ENCODE data around the gene PHACTR3. TPM values are rescaled to one million over a fixed set of nuclear protein-coding genes. Genes with fewer than 3 reads are reported as not detected.
A peak's percentile ranks its signal among the peaks of the same experiment; 100 is the strongest.

The PHACTR3 gene
- total RNA-seq, 3 donors from 2014 or later: 0.11 TPM; not detected in 2

- no peak overlapping the region for H3K4me3 Mint-ChIP-seq
- H3K36me3 Mint-ChIP-seq (ENCODE audit: insufficient read depth): no peaks in the 10 kb centered on the region
- H3K4me1 Mint-ChIP-seq (ENCODE audit: low read depth): no peaks in the 10 kb centered on the region
- H3K9me3 Mint-ChIP-seq: no peaks in the 10 kb centered on the region
- ATAC-seq (no peak), DNase-seq (no peak)
- peaks cover 10% of the 10 kb centered on the region for H3K27me3 Mint-ChIP-seq (ENCODE audit: low read depth)
Observed at GRCh38 chr20:59824711-59825562, 220.6 kb downstream of the PHACTR3 start.

GRCh38 chr20:59825563-59825920, 221.2 kb downstream of the PHACTR3 start:
- Mint-ChIP-seq H3K27me3 (ENCODE audit: low read depth) (peaks cover 8% of the 10 kb centered on the region), H3K36me3 (ENCODE audit: insufficient read depth) (no peaks in the 10 kb centered on the region), H3K4me3 (no peak overlapping the region), H3K9me3 (no peaks in the 10 kb centered on the region), H3K4me1 (ENCODE audit: low read depth) (no peaks in the 10 kb centered on the region)
- DNase-seq: no peak
- ATAC-seq: no peak

- no peaks in the 10 kb centered on the region for H3K9me3 Mint-ChIP-seq
- ATAC-seq (peak; percentile 25 to 28), DNase-seq (no peak)
- H3K4me3 Mint-ChIP-seq: no peak overlapping the region
- no peaks in the 10 kb centered on the region for H3K4me1 Mint-ChIP-seq (ENCODE audit: low read depth)
- peaks cover 8% of the 10 kb centered on the region for H3K27me3 Mint-ChIP-seq (ENCODE audit: low read depth)
- no peaks in the 10 kb centered on the region for H3K36me3 Mint-ChIP-seq (ENCODE audit: insufficient read depth)
Observed at GRCh38 chr20:59825944-59826759, 221.8 kb downstream of the PHACTR3 start.

- H3K4me1 Mint-ChIP-seq (ENCODE audit: low read depth): no peaks in the 10 kb centered on the region
- H3K9me3 Mint-ChIP-seq: no peaks in the 10 kb centered on the region
- peaks cover 8% of the 10 kb centered on the region for H3K27me3 Mint-ChIP-seq (ENCODE audit: low read depth)
- no peaks in the 10 kb centered on the region for H3K36me3 Mint-ChIP-seq (ENCODE audit: insufficient read depth)
- DNase-seq: no peak
- H3K4me3 Mint-ChIP-seq: no peak overlapping the region
- no peak for ATAC-seq
Observed at GRCh38 chr20:59827138-59828056, 223.1 kb downstream of the PHACTR3 start.

GRCh38 chr20:59828125-59829053, 224.0 kb downstream of the PHACTR3 start:
- Mint-ChIP-seq H3K9me3 (no peaks in the 10 kb centered on the region), H3K4me1 (ENCODE audit: low read depth) (no peaks in the 10 kb centered on the region), H3K27me3 (ENCODE audit: low read depth) (peaks cover 9% of the 10 kb centered on the region), H3K36me3 (ENCODE audit: insufficient read depth) (no peaks in the 10 kb centered on the region), H3K4me3 (no peak overlapping the region)
- DNase-seq (no peak), ATAC-seq (no peak)

GRCh38 chr20:59829054-59829785, 224.9 kb downstream of the PHACTR3 start:
- Mint-ChIP-seq H3K9me3 (no peaks in the 10 kb centered on the region), H3K4me1 (ENCODE audit: low read depth) (no peaks in the 10 kb centered on the region), H3K4me3 (no peak overlapping the region), H3K27me3 (ENCODE audit: low read depth) (peaks cover 12% of the 10 kb centered on the region), H3K36me3 (ENCODE audit: insufficient read depth) (no peaks in the 10 kb centered on the region)
- ATAC-seq: no peak
- DNase-seq: no peak

- ATAC-seq: no peak
- Mint-ChIP-seq H3K9me3 (no peaks in the 10 kb centered on the region), H3K4me3 (no peak overlapping the region), H3K36me3 (ENCODE audit: insufficient read depth) (no peaks in the 10 kb centered on the region), H3K27me3 (ENCODE audit: low read depth) (peaks cover 20% of the 10 kb centered on the region), H3K4me1 (ENCODE audit: low read depth) (no peaks in the 10 kb centered on the region)
- DNase-seq: no peak
Observed at GRCh38 chr20:59829786-59830664, 225.7 kb downstream of the PHACTR3 start.

GRCh38 chr20:59830665-59831023, 226.3 kb downstream of the PHACTR3 start:
- no peak for ATAC-seq
- peaks cover 22% of the 10 kb centered on the region for H3K27me3 Mint-ChIP-seq (ENCODE audit: low read depth)
- H3K9me3 Mint-ChIP-seq: no peaks in the 10 kb centered on the region
- no peak overlapping the region for H3K4me3 Mint-ChIP-seq
- DNase-seq: no peak
- H3K4me1 Mint-ChIP-seq (ENCODE audit: low read depth): no peaks in the 10 kb centered on the region
- H3K36me3 Mint-ChIP-seq (ENCODE audit: insufficient read depth): no peaks in the 10 kb centered on the region

GRCh38 chr20:59831024-59831915, 226.9 kb downstream of the PHACTR3 start:
- Mint-ChIP-seq H3K36me3 (ENCODE audit: insufficient read depth) (no peaks in the 10 kb centered on the region), H3K27me3 (ENCODE audit: low read depth) (peaks cover 29% of the 10 kb centered on the region), H3K4me3 (no peak overlapping the region), H3K9me3 (no peaks in the 10 kb centered on the region), H3K4me1 (ENCODE audit: low read depth) (no peaks in the 10 kb centered on the region)
- no peak for ATAC-seq
- DNase-seq: no peak

GRCh38 chr20:59831916-59832270, 227.6 kb downstream of the PHACTR3 start:
- Mint-ChIP-seq H3K4me3 (no peak overlapping the region), H3K9me3 (no peaks in the 10 kb centered on the region), H3K27me3 (ENCODE audit: low read depth) (peaks cover 30% of the 10 kb centered on the region), H3K36me3 (ENCODE audit: insufficient read depth) (no peaks in the 10 kb centered on the region), H3K4me1 (ENCODE audit: low read depth) (no peaks in the 10 kb centered on the region)
- ATAC-seq (no peak), DNase-seq (no peak)

- ATAC-seq (no peak), DNase-seq (no peak)
- H3K4me3 Mint-ChIP-seq: no peak overlapping the region
- H3K27me3 Mint-ChIP-seq (ENCODE audit: low read depth): peaks cover 30% of the 10 kb centered on the region
- no peaks in the 10 kb centered on the region for H3K4me1 Mint-ChIP-seq (ENCODE audit: low read depth)
- no peaks in the 10 kb centered on the region for H3K9me3 Mint-ChIP-seq
- H3K36me3 Mint-ChIP-seq (ENCODE audit: insufficient read depth): no peaks in the 10 kb centered on the region
Observed at GRCh38 chr20:59832406-59833363, 228.3 kb downstream of the PHACTR3 start.

Data from activated T-cell treated with anti-CD3 and anti-CD28 coated beads, Interleukin-2, amount 50 U/mL, for 4 hours (primary cell).